Calu3 (cell line): ENCODE measurements around the gene SEPTIN10. TPM values are rescaled to one million over a fixed set of nuclear protein-coding genes. Genes with fewer than 3 reads are reported as not detected.

Source experiments
- BruUV-seq: library from RNA; stranded (reverse); fragments of 400-500 nt; replicated peaks from 2 replicates; lab custom pipeline; 2021; lab: Mats Ljungman, UMichigan
- CTCF ChIA-PET: fragments of 300-600 bp; sonication (Branson Sonifier 250); formaldehyde crosslinking; loops from one replicate; lab custom pipeline; 2022; ENCODE audit warnings: antibody characterized with exemption; lab: Charles Lee
- DNase-seq: peaks from one replicate; pipeline ENCODE4 v3.0.0; 2022
- H3K27ac Mint-ChIP-seq: one replicate; pipeline ENCODE4 v1.8.0; 2022; ENCODE audit warnings: mixed read lengths; ENCODE audit not compliant: unreplicated experiment
- H3K27me3 Mint-ChIP-seq: one replicate; pipeline ENCODE4 v1.8.0; 2022; ENCODE audit warnings: mixed read lengths; ENCODE audit not compliant: unreplicated experiment
- H3K36me3 Mint-ChIP-seq: one replicate; pipeline ENCODE4 v1.8.0; 2022; ENCODE audit warnings: mild to moderate bottlenecking, moderate library complexity, mixed read lengths; ENCODE audit not compliant: insufficient read depth, unreplicated experiment
- H3K4me1 Mint-ChIP-seq: one replicate; pipeline ENCODE4 v1.8.0; 2022; ENCODE audit warnings: mild to moderate bottlenecking, low read depth, mixed read lengths; ENCODE audit not compliant: unreplicated experiment
- H3K4me3 Mint-ChIP-seq: one replicate; pipeline ENCODE4 v1.8.0; 2022; ENCODE audit warnings: mild to moderate bottlenecking, low read depth, moderate library complexity, mixed read lengths; ENCODE audit not compliant: unreplicated experiment
- H3K9me3 Mint-ChIP-seq: one replicate; pipeline ENCODE4 v1.8.0; 2022; ENCODE audit warnings: low read depth, mixed read lengths; ENCODE audit not compliant: unreplicated experiment
- intact Hi-C: fragments of 100-400 bp; cut with micrococcal nuclease; formaldehyde crosslinking; loops from one replicate; pipeline ENCODE4 v1.10.0; 2022; ENCODE audit not compliant: unreplicated experiment
- total RNA-seq: library from RNA; stranded (reverse); gene quantifications from 2 replicates; pipeline ENCODE4 v1.2.3, GENCODE V29; 2022
- TF ChIP-seq, protein P1 (sequence below): fragments of 200-600 bp; IDR thresholded peaks from one replicate; pipeline ENCODE4 v1.8.0; 2022; ENCODE audit warnings: antibody characterized with exemption; ENCODE audit not compliant: unreplicated experiment

SEPTIN10 gene
- total RNA-seq, 1 experiment from 2014 or later: 72.2 TPM

DNA sequence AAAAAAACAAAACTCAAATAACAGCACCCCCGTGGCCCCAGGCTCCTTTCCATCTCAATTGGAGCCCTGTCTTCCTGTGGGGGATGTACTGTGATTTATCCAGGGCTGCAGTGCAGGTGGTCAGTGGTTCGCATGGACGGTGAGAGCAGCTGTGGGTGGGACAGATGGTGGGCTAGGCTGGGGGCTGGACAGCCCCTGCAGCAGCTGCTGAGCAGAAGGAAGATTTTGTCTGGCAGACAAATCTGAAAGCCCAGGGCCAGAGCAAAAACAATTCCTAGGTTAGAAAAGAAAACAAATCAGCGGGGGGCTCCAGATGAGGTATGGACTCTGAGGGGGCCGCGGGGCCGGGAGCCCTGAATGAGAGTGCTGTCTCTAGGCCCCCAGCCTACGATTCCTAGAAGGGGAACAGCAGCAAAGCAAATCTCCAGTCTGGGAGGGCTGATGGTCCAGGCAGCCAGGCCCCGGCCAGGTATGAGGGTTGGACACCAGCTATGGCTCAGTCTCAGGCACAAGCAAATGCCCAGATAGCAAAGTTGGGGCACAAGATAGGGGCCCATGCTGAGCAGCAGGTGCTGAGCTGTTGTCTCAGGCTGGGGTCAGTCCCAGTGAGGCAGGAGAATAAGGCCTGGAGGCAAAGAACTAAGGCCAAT is 45.8 kb upstream of the SEPTIN10 start:
- no peak overlapping the region for H3K4me3 Mint-ChIP-seq
- no peaks in the 10 kb centered on the region for H3K36me3 Mint-ChIP-seq
- CTCF ChIA-PET: no interaction called here
- TF ChIP-seq, protein P1, sequence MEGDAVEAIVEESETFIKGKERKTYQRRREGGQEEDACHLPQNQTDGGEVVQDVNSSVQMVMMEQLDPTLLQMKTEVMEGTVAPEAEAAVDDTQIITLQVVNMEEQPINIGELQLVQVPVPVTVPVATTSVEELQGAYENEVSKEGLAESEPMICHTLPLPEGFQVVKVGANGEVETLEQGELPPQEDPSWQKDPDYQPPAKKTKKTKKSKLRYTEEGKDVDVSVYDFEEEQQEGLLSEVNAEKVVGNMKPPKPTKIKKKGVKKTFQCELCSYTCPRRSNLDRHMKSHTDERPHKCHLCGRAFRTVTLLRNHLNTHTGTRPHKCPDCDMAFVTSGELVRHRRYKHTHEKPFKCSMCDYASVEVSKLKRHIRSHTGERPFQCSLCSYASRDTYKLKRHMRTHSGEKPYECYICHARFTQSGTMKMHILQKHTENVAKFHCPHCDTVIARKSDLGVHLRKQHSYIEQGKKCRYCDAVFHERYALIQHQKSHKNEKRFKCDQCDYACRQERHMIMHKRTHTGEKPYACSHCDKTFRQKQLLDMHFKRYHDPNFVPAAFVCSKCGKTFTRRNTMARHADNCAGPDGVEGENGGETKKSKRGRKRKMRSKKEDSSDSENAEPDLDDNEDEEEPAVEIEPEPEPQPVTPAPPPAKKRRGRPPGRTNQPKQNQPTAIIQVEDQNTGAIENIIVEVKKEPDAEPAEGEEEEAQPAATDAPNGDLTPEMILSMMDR: no peak
- BruUV-seq: no TSS peak
- H3K4me1 Mint-ChIP-seq: no peaks in the 10 kb centered on the region
- no peaks in the 10 kb centered on the region for H3K9me3 Mint-ChIP-seq
- intact Hi-C loops: loop anchor here (5.0 kb wide), 2 partner anchors 42 to 112 kb away; no protein-coding TSS in a partner anchor
- no peak for DNase-seq
- no peak overlapping the region for H3K27ac Mint-ChIP-seq
- no peaks in the 10 kb centered on the region for H3K27me3 Mint-ChIP-seq

DNA sequence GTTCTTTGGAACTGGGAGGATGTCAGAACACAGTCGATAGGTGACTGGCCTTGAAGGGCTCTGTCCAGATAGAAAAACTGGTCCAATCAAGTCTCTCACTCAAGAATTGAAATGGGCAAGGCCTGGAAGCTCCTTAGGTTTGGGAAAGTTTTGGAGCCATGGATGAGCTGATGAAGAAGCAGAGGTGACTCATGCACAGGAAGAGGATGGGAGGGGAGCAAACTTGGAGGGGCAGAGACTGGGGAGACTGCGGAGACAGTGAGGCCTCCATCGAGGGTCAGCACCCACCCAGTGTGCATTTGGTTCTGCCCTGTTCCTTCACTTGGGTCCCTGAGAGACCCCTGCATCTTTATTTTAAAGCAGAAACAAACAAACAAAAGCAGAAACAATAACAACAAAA is 41.5 kb upstream of the SEPTIN10 start:
- no peak overlapping the region for H3K27ac Mint-ChIP-seq
- H3K4me3 Mint-ChIP-seq: no peak overlapping the region
- CTCF ChIA-PET: interaction anchor here (0.7 kb wide), 1 partner anchor 10 kb away, joined by 3 read pairs; no protein-coding TSS in a partner anchor
- DNase-seq: no peak
- H3K4me1 Mint-ChIP-seq: no peaks in the 10 kb centered on the region
- BruUV-seq: no TSS peak
- no peaks in the 10 kb centered on the region for H3K9me3 Mint-ChIP-seq
- TF ChIP-seq, protein P1: no peak
- intact Hi-C loops: no loop called here
- no peaks in the 10 kb centered on the region for H3K27me3 Mint-ChIP-seq
- H3K36me3 Mint-ChIP-seq: no peaks in the 10 kb centered on the region

DNA sequence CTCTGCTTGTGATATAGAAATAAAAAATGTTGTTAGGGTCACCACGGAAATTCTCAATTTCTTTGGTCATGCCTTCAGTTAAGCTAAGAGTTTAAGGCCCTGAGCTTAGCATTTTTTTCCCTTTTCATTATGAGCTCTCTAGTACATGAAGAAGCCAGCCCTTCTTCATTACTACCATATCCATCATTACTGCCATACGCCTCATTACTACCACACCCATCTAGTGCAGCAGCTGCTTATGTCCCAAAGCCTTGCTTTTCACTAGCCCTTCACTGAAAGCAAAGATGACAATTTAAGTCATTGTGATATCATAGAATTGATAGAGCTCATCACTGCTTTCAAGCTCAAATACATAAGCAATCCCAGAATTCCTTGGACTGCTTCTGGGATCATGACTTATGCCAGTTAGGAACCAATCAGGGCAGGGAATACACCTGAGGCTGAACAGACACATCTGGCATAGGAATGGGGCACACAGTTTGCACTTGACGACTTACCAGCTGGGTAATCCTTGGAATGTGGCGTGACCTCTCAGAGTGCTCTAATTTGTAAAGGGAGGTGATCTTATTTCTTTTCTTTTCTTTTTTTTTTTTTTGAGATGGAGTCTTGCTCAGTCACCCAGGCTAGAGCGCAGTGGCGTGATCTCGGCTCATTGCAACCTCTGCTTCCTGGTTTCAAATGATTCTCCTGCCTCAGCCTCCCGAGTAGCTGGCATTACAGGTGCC is 40.7 kb upstream of the SEPTIN10 start:
- H3K9me3 Mint-ChIP-seq: no peaks in the 10 kb centered on the region
- H3K27me3 Mint-ChIP-seq: no peaks in the 10 kb centered on the region
- CTCF ChIA-PET: interaction anchor here (0.7 kb wide), 1 partner anchor 11 kb away, joined by 3 read pairs; no protein-coding TSS in a partner anchor
- no peaks in the 10 kb centered on the region for H3K36me3 Mint-ChIP-seq
- intact Hi-C loops: no loop called here
- no peak for DNase-seq
- BruUV-seq: no TSS peak
- H3K27ac Mint-ChIP-seq: no peak overlapping the region
- TF ChIP-seq, protein P1: no peak
- H3K4me1 Mint-ChIP-seq: no peaks in the 10 kb centered on the region
- H3K4me3 Mint-ChIP-seq: no peak overlapping the region

DNA sequence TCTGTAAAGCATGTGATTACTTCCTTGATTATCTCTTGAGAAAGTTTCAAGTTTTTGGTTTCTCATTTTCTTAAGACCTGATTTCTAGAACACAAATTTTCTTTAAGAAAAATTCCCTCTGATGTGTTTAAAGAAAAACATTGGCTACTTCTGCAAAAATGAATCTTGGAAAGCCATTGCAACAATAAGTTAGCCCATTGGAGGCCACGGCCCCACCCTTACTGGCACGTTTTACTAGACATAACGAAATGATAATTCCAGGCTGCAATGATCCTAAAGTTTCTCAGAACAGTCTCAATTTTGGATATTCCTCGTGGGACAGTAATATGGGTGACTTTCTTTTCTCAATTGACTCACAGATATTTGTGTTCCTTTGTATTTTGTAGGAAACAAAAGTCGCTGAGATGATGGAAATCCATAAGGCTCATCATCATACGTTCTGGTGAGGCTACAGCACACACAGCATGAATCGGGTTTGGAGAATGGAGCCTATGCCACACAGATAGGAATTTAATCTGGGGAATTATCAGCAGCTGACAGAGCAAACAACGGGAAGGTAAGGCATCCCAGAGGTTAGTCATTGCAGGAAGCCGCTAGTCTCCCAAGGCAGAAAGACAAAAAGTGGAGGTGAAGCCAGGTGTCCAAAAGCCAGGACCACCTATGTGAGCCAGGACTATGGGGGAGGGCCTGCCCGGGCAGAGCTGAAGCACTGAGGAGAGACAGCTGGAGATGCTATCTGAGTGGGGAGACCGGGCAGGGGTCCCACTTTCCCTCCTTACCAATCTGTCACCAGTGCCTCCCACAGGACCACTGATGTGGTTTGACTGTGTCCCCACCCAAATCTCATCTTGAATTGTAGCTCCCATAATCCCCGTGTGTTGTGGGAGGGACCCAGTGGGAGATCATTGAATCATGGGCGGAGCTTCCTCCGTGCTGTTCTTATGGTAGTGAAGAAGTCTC is 36.2 kb upstream of the SEPTIN10 start:
- peaks cover under 1% of the 10 kb centered on the region for H3K4me1 Mint-ChIP-seq
- intact Hi-C loops: no loop called here
- no peak overlapping the region for H3K4me3 Mint-ChIP-seq
- no peak for DNase-seq
- TF ChIP-seq, protein P1: no peak
- CTCF ChIA-PET: interaction anchor here (0.6 to 0.8 kb wide), 2 partner anchors 48 to 64 kb away, joined by 3 to 5 read pairs; no protein-coding TSS in a partner anchor
- no peaks in the 10 kb centered on the region for H3K9me3 Mint-ChIP-seq
- no peak overlapping the region for H3K27ac Mint-ChIP-seq
- H3K36me3 Mint-ChIP-seq: no peaks in the 10 kb centered on the region
- BruUV-seq: no TSS peak
- H3K27me3 Mint-ChIP-seq: no peaks in the 10 kb centered on the region
